SK-N-SH (cell line): ENCODE measurements around the gene FGGY. TPM values are rescaled to one million over a fixed set of nuclear protein-coding genes. Genes with fewer than 3 reads are reported as not detected.

ENCODE experiments used
- CTCF ChIA-PET: fragments of 300-600, 350-600 bp; formaldehyde crosslinking; extraction: SDS; loops from one replicate; lab custom pipeline; 2021; lab: Yijun Ruan, JAX
- POLR2A ChIA-PET: fragments of 350-600 bp; sonication (Branson Sonifier 250); formaldehyde crosslinking; extraction: SDS; loops from one replicate; lab custom pipeline; 2020; ENCODE audit warnings: antibody characterized with exemption, inconsistent platforms; lab: Yijun Ruan, JAX
- DNase-seq: peaks from one replicate; pipeline ENCODE4 v3.0.0; 2012
- H2AFZ ChIP-seq: fragments of 200-600 bp; sonication (generic); 2 replicates; pipeline ENCODE4 v1.8.1; 2016; ENCODE audit warnings: antibody characterized with exemption, mild to moderate bottlenecking, low read depth
- H3F3A ChIP-seq: fragments of 200-600 bp; sonication (generic); replicated peaks from 2 replicates; pipeline ENCODE3; 2016; ENCODE audit warnings: antibody characterized with exemption, mild to moderate bottlenecking; ENCODE audit not compliant: insufficient read depth
- H3K27ac ChIP-seq, 2 experiments: fragments of 200-500 bp in 1 of 2; fragments of 200-600 bp in 1 of 2; sonication (Bioruptor generic) in 1 of 2; sonication (generic), shearing (Covaris generic) in 1 of 2; 2 replicates each; pipeline versions ENCODE4 v1.5.1 to v1.6.1; 2014 to 2016; ENCODE audit warnings: low read depth in 2 of 2, inconsistent platforms in 1 of 2, low read length in 1 of 2, mild to moderate bottlenecking in 1 of 2, mixed read lengths in 1 of 2
- H3K27me3 ChIP-seq: fragments of 200-600 bp; sonication (generic), shearing (Covaris generic); 2 replicates; pipeline ENCODE4 v1.6.1; 2016; ENCODE audit warnings: mixed run types; ENCODE audit not compliant: insufficient read depth
- H3K36me3 ChIP-seq, 2 experiments: fragments of 200-500 bp in 1 of 2; fragments of 200-600 bp in 1 of 2; sonication (Bioruptor generic) in 1 of 2; sonication (generic) in 1 of 2; replicated peaks in 1 of 2; 2 replicates each; pipeline versions ENCODE3 to v1.5.1; 2014 to 2016; ENCODE audit warnings: low read length in 1 of 2, mild to moderate bottlenecking in 1 of 2; ENCODE audit not compliant: insufficient read depth in 2 of 2, control insufficient read depth in 1 of 2
- H3K4me1 ChIP-seq, 2 experiments: fragments of 200-500 bp in 1 of 2; fragments of 200-600 bp in 1 of 2; sonication (Bioruptor generic) in 1 of 2; sonication (generic), shearing (Covaris generic) in 1 of 2; 2 replicates each; pipeline versions ENCODE4 v1.5.1 to v1.6.1; 2014 to 2016; ENCODE audit warnings: low read depth in 1 of 2, low read length in 1 of 2, mixed run types in 1 of 2; ENCODE audit not compliant: insufficient read depth in 2 of 2, control insufficient read depth in 1 of 2
- H3K4me2 ChIP-seq: fragments of 200-600 bp; sonication (generic), shearing (Covaris generic); 2 replicates; pipeline ENCODE4 v1.6.1; 2017; ENCODE audit warnings: mixed run types
- H3K4me3 ChIP-seq, 2 experiments: fragments of 200-500 bp in 1 of 2; fragments of 200-600 bp in 1 of 2; sonication (Bioruptor generic) in 1 of 2; sonication (generic), shearing (Covaris generic) in 1 of 2; 2 replicates each; pipeline versions ENCODE4 v1.5.1 to v1.8.1; 2014 to 2016; ENCODE audit warnings: low read depth in 2 of 2, inconsistent platforms in 1 of 2, low read length in 1 of 2, mild to moderate bottlenecking in 1 of 2, mixed read lengths in 1 of 2, moderate library complexity in 1 of 2
- H3K79me2 ChIP-seq: fragments of 200-600 bp; sonication (generic); 2 replicates; pipeline ENCODE4 v1.8.1; 2017; ENCODE audit warnings: mild to moderate bottlenecking; ENCODE audit not compliant: insufficient read depth
- H3K9ac ChIP-seq: fragments of 200-600 bp; sonication (generic); 2 replicates; pipeline ENCODE4 v1.6.1; 2017; ENCODE audit warnings: mixed run types
- H3K9me2 ChIP-seq: fragments of 200-600 bp; sonication (generic); 2 replicates; pipeline ENCODE4 v1.6.1; 2017; ENCODE audit warnings: mixed run types
- H3K9me3 ChIP-seq: fragments of 200-600 bp; sonication (generic); 2 replicates; pipeline ENCODE4 v1.6.1; 2017; ENCODE audit warnings: mixed run types, mild to moderate bottlenecking, moderate library complexity
- H4K20me1 ChIP-seq: fragments of 200-600 bp; sonication (generic); 2 replicates; pipeline ENCODE4 v1.6.1; 2017; ENCODE audit warnings: mild to moderate bottlenecking, mixed run types; ENCODE audit not compliant: insufficient read depth
- ELF1 ChIP-seq: IDR thresholded peaks from 2 replicates; pipeline ENCODE4 v1.4.0; 2012
- EZH2phosphoT487 ChIP-seq: fragments of 200-600 bp; sonication (generic); IDR thresholded peaks from 2 replicates; pipeline ENCODE4 v1.6.1; 2017; ENCODE audit warnings: low read depth, mixed run types, mild to moderate bottlenecking, antibody characterized with exemption, moderate library complexity, borderline replicate concordance
- FOSL2 ChIP-seq: IDR thresholded peaks from 2 replicates; pipeline ENCODE4 v1.4.0; 2012; ENCODE audit warnings: low read depth, mild to moderate bottlenecking, moderate library complexity, borderline replicate concordance
- GATA2 ChIP-seq: sonication (generic); formaldehyde crosslinking; IDR thresholded peaks from 2 replicates; pipeline ENCODE4 v1.5.0; 2020; ENCODE audit warnings: mild to moderate bottlenecking, missing genetic modification reagents
- JUND ChIP-seq: IDR thresholded peaks from 2 replicates; pipeline ENCODE4 v1.4.0; 2012
- MEF2A ChIP-seq: IDR thresholded peaks from 2 replicates; pipeline ENCODE4 v1.4.0; 2012; ENCODE audit warnings: low read depth, borderline replicate concordance
- MXI1 ChIP-seq: IDR thresholded peaks from 2 replicates; pipeline ENCODE4 v1.6.1; 2012; ENCODE audit warnings: mild to moderate bottlenecking, low read depth, low read length, improper control_type of control experiment
- NRF1 ChIP-seq: IDR thresholded peaks from 2 replicates; pipeline ENCODE4 v1.6.1; 2012; ENCODE audit warnings: low read depth, mild to moderate bottlenecking, low read length
- RAD21 ChIP-seq: IDR thresholded peaks from 2 replicates; pipeline ENCODE4 v1.6.1; 2012; ENCODE audit warnings: mild to moderate bottlenecking, low read length
- RCOR1 ChIP-seq: fragments of 150-350 bp; IDR thresholded peaks from 2 replicates; pipeline ENCODE4 v1.6.1; 2017; ENCODE audit warnings: antibody characterized with exemption, low read length
- RXRA ChIP-seq: IDR thresholded peaks from 2 replicates; pipeline ENCODE4 v1.4.0; 2012; ENCODE audit warnings: low read depth, mild to moderate bottlenecking, borderline replicate concordance
- SIN3A ChIP-seq: IDR thresholded peaks from 2 replicates; pipeline ENCODE4 v1.6.1; 2012; ENCODE audit warnings: low read depth, mild to moderate bottlenecking, low read length, moderate library complexity, borderline replicate concordance
- YY1 ChIP-seq: IDR thresholded peaks from 2 replicates; pipeline ENCODE4 v1.4.0; 2012; ENCODE audit warnings: low read depth, mild to moderate bottlenecking
- WGBS: methylation state at CpG from one replicate; pipeline ENCODE4 v1.1.6; 2017; ENCODE audit warnings: low lambda C conversion rate; 5-methylcytosine and 5-hydroxymethylcytosine counted together
- polyA plus RNA-seq, 3 experiments: library from polyadenylated mRNA; depleted of rRNA; stranded (reverse); fragments of >200 nt; gene quantifications; 2 replicates each; pipeline ENCODE4 v1.2.3, GENCODE V29; 2012
- TF ChIP-seq, protein P1 (sequence below): fragments of 150-350 bp; IDR thresholded peaks from 2 replicates; pipeline ENCODE4 v1.6.1; 2016; ENCODE audit warnings: mild to moderate bottlenecking, low read depth, low read length
- TF ChIP-seq, protein P2 (sequence below): IDR thresholded peaks from 2 replicates; pipeline ENCODE4; 2012

FGGY gene
- polyA plus RNA-seq, 1 of the 3 experiments (the other 2 are of a cell fraction) = 10.3 TPM

DNA sequence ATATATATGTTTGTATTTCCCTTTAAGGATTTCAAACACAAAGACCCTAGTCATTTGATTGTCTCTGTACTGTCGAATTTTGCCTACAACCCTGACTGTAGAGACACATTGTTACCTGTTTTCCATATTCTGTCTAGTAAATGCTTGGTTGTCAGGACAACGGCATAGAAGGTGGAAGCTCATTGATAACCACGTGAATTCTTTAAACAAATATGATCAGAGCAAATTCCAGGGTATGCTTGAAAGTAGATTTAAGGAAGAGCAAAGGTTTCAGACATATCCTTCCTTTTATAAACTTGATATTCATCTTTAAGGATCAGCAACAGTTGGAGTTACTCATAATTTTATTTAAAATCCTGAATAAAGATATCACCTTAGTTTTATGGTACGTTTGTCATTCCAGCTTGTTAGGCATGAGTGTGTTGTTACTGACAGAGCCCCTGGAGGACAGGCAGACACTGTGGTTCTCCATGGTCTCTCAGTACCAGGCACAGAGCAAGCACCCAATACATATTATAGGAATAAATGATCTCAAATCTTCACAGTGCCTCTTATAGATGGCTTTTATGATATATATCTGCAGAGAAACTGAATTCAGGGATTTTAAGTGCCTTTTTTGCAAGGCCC, 203.2 kb downstream of the FGGY start:
- WGBS = 77% methylated on average over 4 of the region's 4 CpGs
- ChIA-PET POLR2A (no interaction called here), CTCF (no interaction called here)

GRCh38 chr1:59500950-59501742, 204.3 kb downstream of the FGGY start:
- Histone ChIP-seq H4K20me1 (no peaks in the 10 kb centered on the region), H3K9me2 (no peaks in the 10 kb centered on the region), H3K36me3 (no peaks in the 10 kb centered on the region), H3K4me2 (no peak overlapping the region), H3K9me3 (no peaks in the 10 kb centered on the region), H3K27ac (peak overlapping the region in 1 of 2 experiments; percentile 80; a peak in 1 of 4 replicates), H3F3A (peaks cover 3% of the 10 kb centered on the region), H3K27me3 (no peaks in the 10 kb centered on the region), H3K79me2 (no peaks in the 10 kb centered on the region), H3K4me3 (no peak overlapping the region), H3K9ac (no peak overlapping the region), H2AFZ (no peak overlapping the region), H3K4me1 (peaks cover 36 to 39% of the 10 kb centered on the region in 2 experiments; a peak in 3 of 4 replicates)
- POLR2A ChIA-PET = no interaction called here
- TF ChIP-seq, protein P1, sequence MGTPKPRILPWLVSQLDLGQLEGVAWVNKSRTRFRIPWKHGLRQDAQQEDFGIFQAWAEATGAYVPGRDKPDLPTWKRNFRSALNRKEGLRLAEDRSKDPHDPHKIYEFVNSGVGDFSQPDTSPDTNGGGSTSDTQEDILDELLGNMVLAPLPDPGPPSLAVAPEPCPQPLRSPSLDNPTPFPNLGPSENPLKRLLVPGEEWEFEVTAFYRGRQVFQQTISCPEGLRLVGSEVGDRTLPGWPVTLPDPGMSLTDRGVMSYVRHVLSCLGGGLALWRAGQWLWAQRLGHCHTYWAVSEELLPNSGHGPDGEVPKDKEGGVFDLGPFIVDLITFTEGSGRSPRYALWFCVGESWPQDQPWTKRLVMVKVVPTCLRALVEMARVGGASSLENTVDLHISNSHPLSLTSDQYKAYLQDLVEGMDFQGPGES = no peak
- TF ChIP-seq JUND (no peak), MXI1 (no peak)
- no peak for DNase-seq
- CTCF ChIA-PET = no interaction called here
- WGBS = 88% methylated on average over 4 of the region's 4 CpGs

More for the DNA sequence above, 203.2 kb downstream of the FGGY start:
- TF ChIP-seq FOSL2 (no peak), RCOR1 (no peak), GATA2 (CRISPR knock-in tag) (no peak), ELF1 (no peak), EZH2phosphoT487 (no peak), RAD21 (no peak), YY1 (no peak), MEF2A (no peak), RXRA (no peak), NRF1 (no peak), SIN3A (no peak)
- TF ChIP-seq, protein P2, sequence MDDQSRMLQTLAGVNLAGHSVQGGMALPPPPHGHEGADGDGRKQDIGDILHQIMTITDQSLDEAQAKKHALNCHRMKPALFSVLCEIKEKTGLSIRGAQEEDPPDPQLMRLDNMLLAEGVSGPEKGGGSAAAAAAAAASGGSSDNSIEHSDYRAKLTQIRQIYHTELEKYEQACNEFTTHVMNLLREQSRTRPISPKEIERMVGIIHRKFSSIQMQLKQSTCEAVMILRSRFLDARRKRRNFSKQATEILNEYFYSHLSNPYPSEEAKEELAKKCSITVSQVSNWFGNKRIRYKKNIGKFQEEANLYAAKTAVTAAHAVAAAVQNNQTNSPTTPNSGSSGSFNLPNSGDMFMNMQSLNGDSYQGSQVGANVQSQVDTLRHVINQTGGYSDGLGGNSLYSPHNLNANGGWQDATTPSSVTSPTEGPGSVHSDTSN = no peak
- H3F3A ChIP-seq = peaks cover 3% of the 10 kb centered on the region
- no peak overlapping the region for H3K27ac ChIP-seq
- H3K9me3 ChIP-seq = no peaks in the 10 kb centered on the region
- peaks cover 27 to 32% of the 10 kb centered on the region in 2 experiments; a peak in 3 of 4 replicates for H3K4me1 ChIP-seq
- H4K20me1 ChIP-seq = no peaks in the 10 kb centered on the region
- DNase-seq = no peak
- H3K9ac ChIP-seq = no peak overlapping the region
- H3K27me3 ChIP-seq = no peaks in the 10 kb centered on the region
- H3K79me2 ChIP-seq = no peaks in the 10 kb centered on the region
- no peak overlapping the region for H3K4me3 ChIP-seq
- H3K4me2 ChIP-seq = no peak overlapping the region
- no peaks in the 10 kb centered on the region for H3K36me3 ChIP-seq
- H2AFZ ChIP-seq = no peak overlapping the region
- H3K9me2 ChIP-seq = no peaks in the 10 kb centered on the region
